Activated CD8-positive, alpha-beta T cell treated with anti-CD3 and anti-CD28 coated beads for 36 hours (primary cell): ENCODE data around the gene GMPR. TPM values are rescaled to one million over a fixed set of nuclear protein-coding genes. Genes with fewer than 3 reads are reported as not detected.

Experiments
- ATAC-seq: fragments of 200-7000 bp; cut with Tn5 transposase; one replicate; pipeline ENCODE4 v1.10.0; 2021; ENCODE audit warnings: mild to moderate bottlenecking, moderate library complexity
- CTCF ChIA-PET: fragments of 350-600 bp; sonication (Branson Sonifier 250); formaldehyde crosslinking; loops from one replicate; lab custom pipeline; 2021; ENCODE audit warnings: antibody characterized with exemption; lab: Charles Lee
- POLR2A ChIA-PET: fragments of 350-600 bp; sonication (Branson Sonifier 250); formaldehyde crosslinking; loops from one replicate; lab custom pipeline; 2021; ENCODE audit warnings: antibody characterized with exemption; lab: Charles Lee
- DNase-seq: peaks from one replicate; pipeline ENCODE4 v3.0.0-alpha.2; 2020
- H3K27ac Mint-ChIP-seq: one replicate; pipeline ENCODE4 v1.8.0; 2021; ENCODE audit warnings: mild to moderate bottlenecking, mixed read lengths
- H3K27me3 Mint-ChIP-seq: one replicate; pipeline ENCODE4 v1.8.0; 2021; ENCODE audit warnings: mixed read lengths
- H3K36me3 Mint-ChIP-seq: one replicate; pipeline ENCODE4 v1.8.0; 2021; ENCODE audit warnings: low read depth, mixed read lengths
- H3K4me1 Mint-ChIP-seq: one replicate; pipeline ENCODE4 v1.8.0; 2021; ENCODE audit warnings: low read depth, mixed read lengths
- H3K4me3 Mint-ChIP-seq: one replicate; pipeline ENCODE4 v1.8.0; 2021; ENCODE audit warnings: mild to moderate bottlenecking, moderate library complexity, mixed read lengths
- H3K9me3 Mint-ChIP-seq: one replicate; pipeline ENCODE4 v1.8.0; 2021; ENCODE audit warnings: mixed read lengths
- CTCF ChIP-seq: fragments of 200-600 bp; IDR thresholded peaks from one replicate; pipeline ENCODE4 v1.8.0; 2022; ENCODE audit warnings: antibody characterized with exemption, mild to moderate bottlenecking
- intact Hi-C: fragments of 100-400 bp; cut with micrococcal nuclease; formaldehyde crosslinking; loops from one replicate; pipeline ENCODE4 v1.10.0; 2022
- total RNA-seq, 2 experiments: library from RNA; stranded (reverse); gene quantifications; one replicate each; pipeline ENCODE4 v1.2.3, GENCODE V29; 2021

The GMPR gene
- total RNA-seq, 2 experiments from 2014 or later, result 0.31 to 0.65 TPM

GRCh38 chr6:16277101-16277981 lies 39.0 kb downstream of the GMPR start:
- Mint-ChIP-seq H3K4me1 (peaks cover 8% of the 10 kb centered on the region), H3K9me3 (no peaks in the 10 kb centered on the region), H3K27me3 (no peaks in the 10 kb centered on the region), H3K27ac (no peak overlapping the region), H3K4me3 (no peak overlapping the region), H3K36me3 (no peaks in the 10 kb centered on the region)
- POLR2A ChIA-PET, result no interaction called here
- intact Hi-C loops, result no loop called here
- CTCF ChIA-PET, result interaction anchor here (1.0 to 3.2 kb wide), 4 partner anchors 8 to 494 kb away, joined by 4 to 18 read pairs (median 5); no protein-coding TSS in a partner anchor
- DNase-seq (peak; percentile 64), ATAC-seq (peak; percentile 90)
- no peak for TF ChIP-seq CTCF

GRCh38 chr6:16278048-16278724 lies 39.8 kb downstream of the GMPR start:
- Mint-ChIP-seq H3K4me1 (peaks cover 8% of the 10 kb centered on the region), H3K4me3 (no peak overlapping the region), H3K9me3 (no peaks in the 10 kb centered on the region), H3K27ac (no peak overlapping the region), H3K36me3 (no peaks in the 10 kb centered on the region), H3K27me3 (no peaks in the 10 kb centered on the region)
- DNase-seq (no peak), ATAC-seq (no peak)
- intact Hi-C loops, result no loop called here
- ChIA-PET POLR2A (no interaction called here), CTCF (interaction anchor here (1.0 kb wide), 1 partner anchor 8 kb away, joined by 4 read pairs; no protein-coding TSS in a partner anchor)
- TF ChIP-seq CTCF, result no peak

- no peaks in the 10 kb centered on the region for H3K27me3 Mint-ChIP-seq
- ChIA-PET CTCF (interaction anchor here (1.0 kb wide), 1 partner anchor 8 kb away, joined by 4 read pairs; no protein-coding TSS in a partner anchor), POLR2A (no interaction called here)
- H3K36me3 Mint-ChIP-seq, result no peaks in the 10 kb centered on the region
- H3K4me1 Mint-ChIP-seq, result peaks cover 8% of the 10 kb centered on the region
- no peaks in the 10 kb centered on the region for H3K9me3 Mint-ChIP-seq
- DNase-seq (no peak), ATAC-seq (no peak)
- H3K27ac Mint-ChIP-seq, result no peak overlapping the region
- intact Hi-C loops, result no loop called here
- H3K4me3 Mint-ChIP-seq, result no peak overlapping the region
- TF ChIP-seq CTCF, result no peak
Observed at GRCh38 chr6:16278750-16279149, 40.4 kb downstream of the GMPR start.

- Mint-ChIP-seq H3K27me3 (no peaks in the 10 kb centered on the region), H3K4me3 (no peak overlapping the region), H3K27ac (no peak overlapping the region), H3K36me3 (no peaks in the 10 kb centered on the region), H3K9me3 (no peaks in the 10 kb centered on the region), H3K4me1 (peaks cover 7% of the 10 kb centered on the region)
- intact Hi-C loops, result no loop called here
- DNase-seq (no peak), ATAC-seq (no peak)
- ChIA-PET CTCF (no interaction called here), POLR2A (no interaction called here)
- no peak for TF ChIP-seq CTCF
Observed at GRCh38 chr6:16279243-16279642, 40.9 kb downstream of the GMPR start.

- CTCF ChIA-PET, result interaction anchor here (1.1 kb wide), 1 partner anchor 36 kb away, joined by 3 read pairs; no protein-coding TSS in a partner anchor
- H3K27ac Mint-ChIP-seq, result no peak overlapping the region
- H3K27me3 Mint-ChIP-seq, result no peaks in the 10 kb centered on the region
- DNase-seq (no peak), ATAC-seq (no peak)
- no peaks in the 10 kb centered on the region for H3K9me3 Mint-ChIP-seq
- no peak for TF ChIP-seq CTCF
- intact Hi-C loops, result no loop called here
- H3K36me3 Mint-ChIP-seq, result no peaks in the 10 kb centered on the region
- no peak overlapping the region for H3K4me3 Mint-ChIP-seq
- POLR2A ChIA-PET, result no interaction called here
- H3K4me1 Mint-ChIP-seq, result peaks cover 5% of the 10 kb centered on the region
Observed at GRCh38 chr6:16282370-16282769, 44.0 kb downstream of the GMPR start.
